GM21381 (cell line): ENCODE data around the gene ANXA11.
A peak's percentile ranks its signal among the peaks of the same experiment; 100 is the strongest.
"Not testable (repeated sequence)": the region's sequence is repeated elsewhere in the genome, so short reads cannot be mapped to it uniquely, and the experiment has no call there.

ENCODE experiments used
- ATAC-seq: cut with Tn5 transposase; IDR thresholded peaks from one replicate; pipeline ENCODE4 v1.9.1; 2021; ENCODE audit warnings: mild to moderate bottlenecking, moderate library complexity; ENCODE audit not compliant: unreplicated experiment

The ANXA11 gene

GRCh38 chr10:80149123-80149522 lies 56.2 kb downstream of the ANXA11 start:
- no peak for ATAC-seq

DNA sequence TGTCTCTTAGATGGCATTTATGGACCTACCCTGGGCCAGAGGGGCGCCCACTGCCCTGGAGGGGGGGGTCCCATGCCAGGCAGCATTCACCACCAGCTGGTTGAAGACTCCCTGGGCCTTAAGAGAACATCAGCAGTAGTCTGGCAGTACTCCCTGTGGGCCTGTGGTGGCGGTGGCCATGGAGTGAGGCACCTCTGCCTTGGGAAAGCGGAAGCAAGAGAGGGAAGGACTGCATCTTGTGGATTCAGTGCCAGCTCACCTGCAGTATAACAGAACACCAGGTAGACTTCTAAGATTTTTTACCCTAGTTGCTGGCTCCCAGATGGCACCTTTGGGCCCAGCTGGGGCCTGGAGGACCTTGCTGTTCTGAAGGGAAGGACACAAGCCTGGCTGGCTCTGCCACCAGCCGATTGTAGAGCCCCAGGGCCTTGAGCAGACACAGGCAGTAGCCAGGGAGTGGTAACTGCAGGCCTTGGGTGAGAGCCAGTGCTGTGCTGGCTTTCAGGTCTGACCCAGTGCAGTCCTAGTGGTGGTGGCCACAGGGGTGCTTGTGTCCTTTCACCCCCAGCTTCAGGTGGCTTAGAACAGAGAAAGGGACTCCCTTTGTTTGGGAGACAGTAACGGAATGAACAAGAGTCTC lies 57.1 kb downstream of the ANXA11 start:
- no peak for ATAC-seq

DNA sequence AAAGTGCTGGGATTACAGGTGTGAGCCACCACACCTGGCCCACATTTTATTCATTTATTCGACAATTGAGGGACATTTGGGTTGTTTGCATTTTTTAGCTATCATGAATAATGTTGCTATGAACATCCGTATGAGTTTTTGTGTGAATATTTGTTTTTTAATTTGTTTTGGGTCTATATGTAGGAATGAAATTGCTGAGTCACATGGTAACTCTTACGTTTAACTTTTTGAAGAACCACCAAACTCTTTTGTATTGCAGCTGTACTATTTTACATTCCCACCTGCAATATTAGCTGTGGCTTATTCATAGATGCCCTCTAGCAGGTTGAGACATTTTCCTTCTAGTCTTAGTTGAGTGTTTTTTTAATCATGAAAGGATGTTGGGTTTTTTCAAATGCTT lies 58.4 kb downstream of the ANXA11 start:
- no peak for ATAC-seq

DNA sequence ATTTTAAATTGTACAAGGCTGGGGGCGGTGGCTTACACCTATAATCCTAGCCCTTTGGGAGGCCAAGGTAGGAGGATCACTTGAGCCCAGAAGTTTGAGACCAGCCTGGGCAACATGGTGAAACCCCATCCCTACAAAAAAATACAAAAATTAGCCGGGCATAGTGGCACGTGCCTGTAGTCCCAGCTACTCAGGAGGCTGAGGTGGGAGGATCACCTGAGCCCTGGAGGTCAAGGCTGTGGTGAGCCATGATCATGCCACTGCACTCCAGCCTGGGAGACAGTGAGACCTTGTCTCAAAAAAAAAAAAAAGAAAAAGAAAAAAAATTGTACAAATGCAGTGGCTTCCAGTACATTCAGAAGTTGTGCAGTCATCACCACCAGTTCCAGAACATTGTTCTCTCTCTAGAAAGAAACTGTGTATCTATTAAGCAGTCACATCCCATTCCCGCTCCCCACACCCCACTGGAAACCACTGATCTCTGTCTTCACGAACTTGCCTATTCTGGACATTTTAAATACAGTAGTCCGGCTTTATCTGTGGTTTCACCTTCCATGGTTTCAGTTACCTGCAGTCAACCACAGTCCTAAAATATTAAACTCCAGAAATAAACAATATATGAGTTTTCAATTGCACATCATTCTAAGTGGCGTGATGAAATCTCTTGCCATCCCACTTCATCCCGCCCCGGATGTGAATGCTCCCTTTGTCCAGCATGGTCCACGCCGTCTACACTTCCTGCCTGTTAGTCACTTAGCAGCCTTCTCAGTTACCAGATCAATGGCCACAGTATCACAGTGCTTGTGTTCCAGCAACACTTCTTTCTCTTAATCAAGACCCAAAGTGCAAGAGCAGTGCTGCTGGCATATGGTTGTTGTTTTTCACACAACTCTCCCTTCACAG lies 59.7 kb downstream of the ANXA11 start:
- not testable (repeated sequence) for ATAC-seq

GRCh38 chr10:80144696-80145131 lies 60.6 kb downstream of the ANXA11 start:
- ATAC-seq: peak; percentile 32

DNA sequence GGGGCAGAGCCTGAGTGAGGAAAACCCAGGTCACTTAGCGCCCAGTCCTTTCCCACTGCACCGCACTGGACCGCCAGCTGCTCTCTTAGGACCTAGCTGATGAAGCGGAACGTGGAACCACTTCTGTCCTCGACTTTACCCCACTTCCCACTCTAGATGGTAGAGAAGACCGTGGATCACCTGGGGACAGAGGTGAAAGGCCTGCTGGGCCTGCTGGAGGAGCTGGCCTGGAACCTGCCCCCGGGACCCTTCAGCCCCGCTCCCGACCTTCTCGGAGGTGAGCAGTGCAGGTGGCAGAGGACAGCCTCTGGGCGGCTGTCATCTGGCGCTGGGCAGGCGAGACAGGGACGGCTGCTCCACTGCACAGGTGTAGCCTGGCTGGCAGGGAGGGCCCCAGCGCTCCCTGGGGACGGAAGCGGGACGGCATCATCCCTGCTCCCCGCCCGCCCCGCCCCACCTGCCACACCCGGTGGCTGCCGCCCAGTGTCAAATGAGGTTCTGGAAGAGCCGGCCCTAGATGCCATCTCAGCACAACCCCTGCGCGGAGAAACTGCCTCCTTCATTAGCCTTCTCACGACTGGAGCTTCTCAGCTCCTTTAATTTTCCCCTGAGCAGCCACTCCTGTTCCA lies 61.2 kb downstream of the ANXA11 start:
- ATAC-seq: peak; percentile 54

DNA sequence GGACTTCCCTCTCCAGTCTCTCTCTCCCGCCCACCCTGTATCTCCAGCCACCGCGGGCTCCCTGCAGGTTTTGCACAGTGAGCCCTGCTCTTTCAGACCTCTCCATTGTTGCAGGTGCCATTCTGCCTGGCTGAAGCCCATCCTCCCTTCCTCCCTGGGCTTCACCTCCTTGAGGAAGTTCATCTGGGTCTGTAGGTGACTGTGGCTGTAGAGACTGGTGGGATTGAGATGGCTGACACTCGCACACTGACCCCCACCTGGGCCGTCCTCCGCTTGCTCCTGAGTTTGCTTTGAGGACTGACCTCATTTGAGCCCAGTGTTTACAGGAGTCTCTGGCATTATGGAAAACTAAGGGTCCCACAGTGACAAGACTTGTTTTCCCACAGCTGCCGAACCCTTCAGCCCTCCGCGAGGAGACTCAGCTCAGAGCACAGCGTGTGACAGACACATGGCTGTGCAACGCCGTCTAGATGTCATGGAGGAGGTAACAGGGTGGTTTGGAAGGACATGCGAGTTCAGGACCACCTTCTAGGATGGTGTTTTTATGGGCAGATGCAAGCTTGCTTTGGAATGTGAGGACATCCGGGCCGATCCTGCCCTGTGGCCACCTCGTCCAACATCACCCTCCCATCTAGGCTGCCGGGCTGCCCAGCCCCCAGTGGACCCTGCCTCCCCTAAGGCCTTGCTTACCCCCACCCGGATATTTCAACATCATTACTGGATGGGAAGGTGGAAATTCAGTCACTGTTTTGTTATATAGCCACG lies 63.5 kb downstream of the ANXA11 start:
- ATAC-seq: no peak

DNA sequence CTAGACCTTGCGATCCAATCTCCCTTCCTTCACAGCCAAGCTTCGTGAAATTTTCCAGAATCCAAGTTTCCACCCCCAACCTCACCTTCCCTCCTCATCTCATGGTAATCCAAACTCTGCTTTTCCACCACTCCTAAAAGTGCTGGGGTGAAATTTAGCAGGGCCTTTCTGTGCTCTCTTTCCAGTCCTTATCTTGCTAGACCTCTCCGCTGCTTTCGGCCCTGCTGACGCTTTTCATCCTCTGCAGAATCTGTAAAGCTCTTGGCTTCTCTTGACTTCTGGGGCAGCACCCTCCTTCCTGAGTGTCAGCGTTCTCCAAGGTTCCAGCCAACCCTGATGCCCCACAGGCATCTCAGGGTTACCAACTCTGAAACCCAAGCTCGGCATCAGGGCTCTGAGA lies 65.1 kb downstream of the ANXA11 start:
- ATAC-seq: no peak

DNA sequence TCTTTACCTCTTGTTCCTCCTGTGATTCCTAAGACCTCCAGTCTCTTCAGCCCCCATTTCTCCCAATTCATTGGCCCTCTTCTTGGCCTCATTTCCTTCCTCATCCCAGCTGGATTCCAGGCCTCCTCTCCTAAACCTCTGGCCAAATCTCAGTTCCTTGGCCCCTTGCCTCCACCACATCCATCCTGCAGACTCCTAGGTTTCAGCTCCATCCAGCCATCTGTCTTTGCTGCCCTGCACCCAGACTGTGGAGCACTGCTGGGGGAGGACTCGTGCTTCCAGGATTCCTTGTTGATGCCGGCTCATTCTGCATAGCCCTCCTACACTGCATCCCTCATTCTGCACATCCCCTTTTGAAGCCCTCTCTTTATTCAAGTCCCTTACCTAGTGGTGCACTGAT lies 66.1 kb downstream of the ANXA11 start:
- ATAC-seq: no peak

DNA sequence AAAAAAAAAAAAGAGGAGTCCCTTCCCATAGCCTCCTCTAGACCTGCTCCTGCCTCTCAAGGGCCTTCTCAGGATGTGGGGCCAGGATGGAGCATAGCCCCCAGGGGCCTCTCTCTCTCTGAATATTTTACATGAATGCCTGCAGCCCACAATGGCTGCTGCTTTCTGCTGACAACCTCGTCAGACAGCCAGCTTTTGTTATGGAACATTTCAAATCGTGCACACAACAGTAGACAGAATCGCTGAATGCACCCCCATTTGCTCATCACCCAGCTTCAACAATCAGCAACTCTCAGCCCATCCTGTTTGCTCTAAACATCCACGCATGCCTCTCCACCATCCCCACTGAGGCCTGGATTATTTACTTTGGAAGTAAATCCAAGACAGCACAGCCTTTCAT lies 67.4 kb downstream of the ANXA11 start:
- no peak for ATAC-seq

DNA sequence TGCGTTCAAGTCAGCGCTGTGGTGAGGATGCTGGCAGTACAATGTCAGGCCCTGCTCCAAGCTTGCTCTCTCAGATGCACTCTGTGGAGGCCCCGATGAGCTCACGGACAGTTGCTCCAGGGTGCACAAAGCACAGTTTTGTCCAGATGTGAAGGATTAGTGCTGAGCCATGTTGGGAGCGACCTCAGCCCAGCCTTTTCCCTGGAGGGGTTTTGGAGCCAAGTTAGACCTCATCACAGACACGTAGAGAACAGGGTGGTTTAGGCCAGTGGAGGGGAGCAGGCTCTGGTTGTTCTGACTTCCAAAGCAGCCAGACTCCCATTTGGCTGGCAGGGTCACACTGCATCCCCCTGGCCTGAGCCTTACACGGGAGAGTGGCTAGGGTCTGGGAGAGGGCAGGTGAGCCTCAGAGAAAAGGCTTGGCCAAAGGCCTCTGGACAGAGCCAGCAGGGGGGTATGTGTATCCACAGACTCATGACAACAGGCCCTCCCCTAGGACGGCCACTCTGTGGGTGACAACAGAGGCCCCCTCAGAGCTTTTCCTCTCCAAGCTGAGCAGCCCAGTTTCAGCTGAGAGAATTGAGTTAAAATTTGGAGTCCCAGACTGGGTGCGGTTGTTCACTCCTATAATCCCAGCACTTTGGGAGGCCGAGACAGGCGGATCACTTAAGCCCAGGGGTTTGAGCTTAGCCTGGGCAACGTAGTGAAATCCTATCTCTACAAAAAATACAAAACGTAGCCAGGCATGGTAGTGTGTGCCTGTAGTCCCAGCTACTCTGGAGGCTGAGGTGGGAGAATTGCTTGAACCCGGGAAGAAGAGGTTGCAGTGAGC lies 68.1 kb downstream of the ANXA11 start:
- no peak for ATAC-seq

GRCh38 chr10:80136134-80136571 lies 69.2 kb downstream of the ANXA11 start:
- no peak for ATAC-seq

GRCh38 chr10:80133687-80134086 lies 71.7 kb downstream of the ANXA11 start:
- ATAC-seq: not testable (repeated sequence)

GRCh38 chr10:80133206-80133605 lies 72.1 kb downstream of the ANXA11 start:
- no peak for ATAC-seq

DNA sequence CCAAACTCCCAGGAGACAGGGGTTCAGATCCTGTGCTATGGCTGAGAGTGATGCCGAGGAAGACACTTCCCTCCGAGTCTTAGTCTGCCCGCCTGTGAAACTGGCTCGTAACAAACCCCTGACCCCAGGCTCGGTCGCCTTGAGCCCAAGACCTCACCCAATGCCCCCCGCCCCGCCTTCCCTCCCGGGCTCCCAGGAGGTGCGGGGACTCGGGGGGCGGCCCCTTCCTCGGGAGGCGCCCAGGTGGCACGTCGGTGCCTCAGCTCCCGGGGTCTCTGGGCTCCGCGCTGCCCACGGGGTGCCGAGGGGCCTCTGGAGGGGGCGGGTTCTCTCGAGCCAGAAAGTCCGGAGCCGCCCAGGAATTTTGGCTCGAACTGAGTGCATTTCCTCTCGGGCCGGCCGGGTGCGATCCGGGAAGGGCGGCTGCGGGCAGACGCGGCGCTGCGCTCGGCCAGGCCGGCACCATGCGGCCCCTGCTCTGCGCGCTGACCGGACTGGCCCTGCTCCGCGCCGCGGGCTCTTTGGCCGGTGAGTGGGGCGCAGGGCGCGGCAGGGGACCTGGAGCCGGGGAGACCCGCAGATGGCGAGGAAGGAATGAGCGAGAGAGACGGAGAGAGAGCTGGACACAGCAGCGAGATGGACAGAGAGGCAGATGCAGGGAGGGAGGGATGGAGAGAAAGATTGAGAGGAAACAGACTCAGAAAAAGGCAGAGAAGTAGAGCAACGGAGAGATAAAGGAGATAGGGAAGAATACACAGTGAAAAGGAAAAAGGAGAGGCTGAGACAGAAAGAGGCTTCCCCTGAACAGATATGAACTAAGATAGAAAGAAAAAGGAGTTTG lies 72.8 kb downstream of the ANXA11 start, which contains the start of gene PLAC9:
Gene PLAC9 (plus strand): TSS at position 432 of the 841 bp plus-strand sequence. CDS start 33 bp downstream, at position 465.
- no peak for ATAC-seq

DNA sequence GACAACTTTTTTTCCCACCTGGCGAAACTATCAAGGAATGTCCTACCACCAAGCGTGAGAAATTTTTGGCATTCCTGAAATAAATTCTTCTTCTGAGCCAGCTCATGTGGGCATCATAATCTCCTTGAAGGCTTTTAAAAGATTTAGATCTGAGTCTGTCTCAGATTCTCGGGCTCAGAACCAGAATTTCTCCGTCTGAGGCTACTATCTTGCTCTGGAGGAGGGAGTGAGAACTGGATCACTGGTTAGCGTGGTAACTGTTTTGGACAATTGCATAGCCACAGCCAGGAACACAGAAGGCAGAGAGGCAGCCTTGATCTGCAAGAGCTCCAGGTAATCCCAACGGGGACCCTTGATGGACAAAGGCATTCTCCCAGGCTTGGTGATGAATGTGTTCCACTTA lies 73.8 kb downstream of the ANXA11 start:
- ATAC-seq: no peak

DNA sequence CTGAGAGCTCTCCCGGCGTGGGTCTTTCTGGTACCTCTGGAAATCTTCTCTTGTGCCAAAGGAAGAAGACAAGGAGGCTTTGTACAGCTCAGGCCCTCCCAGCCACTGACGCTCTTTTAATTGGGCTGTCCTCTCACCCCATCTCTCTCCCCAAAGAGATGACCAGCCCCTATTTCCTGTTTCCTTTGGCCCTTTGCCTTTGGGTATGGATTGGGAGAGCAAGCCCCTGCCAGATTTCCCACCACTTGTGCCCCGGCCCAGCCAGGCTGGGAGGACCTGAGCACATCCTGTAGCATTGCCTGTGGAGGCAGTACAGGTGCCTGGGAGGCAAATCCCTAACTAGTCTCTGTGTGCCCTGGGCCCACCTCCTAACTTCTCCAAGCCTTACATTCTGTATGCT lies 78.5 kb downstream of the ANXA11 start:
- no peak for ATAC-seq

DNA sequence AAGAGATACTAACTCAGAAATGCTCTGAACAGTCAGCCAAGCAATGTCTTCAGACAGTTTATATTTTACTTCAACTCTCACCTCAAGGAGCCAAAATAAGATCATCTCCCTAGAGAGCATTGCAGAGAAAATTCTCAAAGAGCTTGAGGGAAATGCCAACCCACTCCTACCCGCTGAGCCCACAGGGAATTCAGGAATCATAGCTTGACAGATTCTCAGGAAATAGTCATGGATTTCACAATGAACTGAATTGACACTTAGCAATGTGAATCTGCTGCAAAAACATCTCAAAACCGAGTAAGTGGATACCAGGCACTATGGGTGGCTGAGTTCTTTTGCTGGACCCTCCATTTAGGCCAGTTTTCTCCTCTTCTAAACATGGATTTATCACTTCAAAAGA lies 82.6 kb downstream of the ANXA11 start:
- no peak for ATAC-seq

GRCh38 chr10:80122110-80122710 lies 83.1 kb downstream of the ANXA11 start:
- ATAC-seq: no peak
